Suprapubic skin (tissue), 4 donors: Measurements from ENCODE around the gene PLEKHG4.

Experiments used
- CTCF ChIP-seq, 2 donors: fragments of 200-600 bp in 1 of 2; fragments of 450-650 bp in 1 of 2; sonication (generic) in 1 of 2; IDR thresholded peaks; one replicate each; pipeline ENCODE4 v1.5.1; 2016 to 2019; ENCODE audit warnings: antibody characterized with exemption in 2 of 2, mild to moderate bottlenecking in 1 of 2, moderate library complexity in 1 of 2
- EP300 ChIP-seq: sonication (generic); formaldehyde crosslinking; IDR thresholded peaks from one replicate; pipeline ENCODE4 v1.6.1; 2017; ENCODE audit warnings: antibody characterized with exemption
- POLR2A ChIP-seq, 2 donors: fragments of 450-650 bp; IDR thresholded peaks; one replicate each; pipeline ENCODE4 v1.6.1; 2017; ENCODE audit warnings: antibody characterized with exemption in 2 of 2, mild to moderate bottlenecking in 2 of 2, moderate library complexity in 2 of 2
- POLR2AphosphoS5 ChIP-seq, 3 donors: sonication (generic); formaldehyde crosslinking; IDR thresholded peaks; one replicate each; pipeline ENCODE4 v1.6.1; 2017; ENCODE audit warnings: antibody characterized with exemption in 3 of 3

DNA sequence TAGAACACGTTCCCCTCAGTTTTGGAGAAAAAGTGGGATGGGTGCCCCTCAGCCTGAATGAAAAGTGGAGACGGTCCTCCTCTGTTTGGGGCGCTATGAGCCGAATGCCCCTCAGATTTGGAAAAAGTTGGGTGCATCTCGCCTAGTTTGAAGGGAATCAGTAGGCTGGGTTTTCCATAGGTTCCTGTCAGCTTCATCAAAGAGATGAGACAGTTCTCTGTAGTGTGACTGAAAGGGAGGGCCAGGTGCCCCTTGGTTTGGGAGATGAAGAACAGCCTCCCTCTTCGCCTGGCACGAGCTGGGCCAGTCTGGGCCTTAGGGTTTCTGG lies 31.3 kb upstream of the PLEKHG4 start:
- TF ChIP-seq CTCF (IDR thresholded peaks at IDR 0.05) (no peak), POLR2A (IDR thresholded peaks at IDR 0.05) (no peak), EP300 (no peak), POLR2AphosphoS5 (IDR thresholded peaks at IDR 0.05) (no peak)
